LNCaP clone FGC (cell line): ENCODE data around the gene PSME2.
"Not testable (repeated sequence)": the region's sequence is repeated elsewhere in the genome, so short reads cannot be mapped to it uniquely, and the experiment has no call there.

ENCODE experiments used
- DNase-seq: peaks from one replicate; pipeline ENCODE4 v3.0.0-alpha.2; 2011; ENCODE audit warnings: low read depth
- H3K4me3 ChIP-seq: 2 replicates; pipeline ENCODE4 v1.5.1; 2011; ENCODE audit warnings: mild to moderate bottlenecking, low read depth, low read length, control low read depth
- TF ChIP-seq, protein P1 (sequence below): IDR thresholded peaks from 2 replicates; pipeline ENCODE4 v1.5.1; 2012; ENCODE audit warnings: mild to moderate bottlenecking; ENCODE audit not compliant: control insufficient read depth, insufficient read depth; ENCODE audit errors: extremely low read depth

The PSME2 gene

DNA sequence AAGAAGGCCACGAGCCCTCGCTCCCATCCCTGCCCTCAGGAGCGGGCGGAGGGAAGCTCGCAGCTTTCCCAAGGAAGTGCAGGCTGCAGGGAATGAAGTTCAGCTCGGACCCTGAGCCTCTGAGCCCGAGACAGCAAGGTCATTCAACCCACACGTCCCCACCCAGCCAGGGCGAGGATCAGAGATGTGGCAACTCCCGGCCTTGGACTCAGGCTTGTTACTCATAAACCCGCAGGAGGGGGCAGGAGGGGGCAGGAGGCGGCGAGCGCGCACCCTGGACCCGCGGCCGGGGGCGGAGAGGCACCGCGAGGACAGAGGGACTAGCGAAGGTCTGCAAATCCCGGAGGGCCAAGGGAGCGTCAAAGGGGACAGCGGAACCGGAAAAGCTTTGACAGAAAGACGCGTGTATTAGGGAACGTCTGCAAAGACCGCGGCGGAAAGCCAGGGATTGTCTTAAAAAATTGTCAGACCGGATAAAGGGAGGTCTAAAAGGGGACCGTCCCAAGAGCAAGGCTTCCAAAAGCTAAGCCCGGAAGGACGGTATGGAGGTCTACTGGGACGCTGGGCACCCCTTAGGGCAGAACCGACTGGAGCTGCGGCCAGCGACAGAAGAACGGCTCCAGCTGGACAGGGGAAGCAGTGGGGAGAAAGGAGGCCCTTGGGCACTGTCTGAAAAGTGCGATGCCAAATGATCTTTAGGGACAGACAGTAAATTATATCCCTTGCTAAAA is 32.4 kb downstream of the PSME2 start:
- TF ChIP-seq, protein P1, sequence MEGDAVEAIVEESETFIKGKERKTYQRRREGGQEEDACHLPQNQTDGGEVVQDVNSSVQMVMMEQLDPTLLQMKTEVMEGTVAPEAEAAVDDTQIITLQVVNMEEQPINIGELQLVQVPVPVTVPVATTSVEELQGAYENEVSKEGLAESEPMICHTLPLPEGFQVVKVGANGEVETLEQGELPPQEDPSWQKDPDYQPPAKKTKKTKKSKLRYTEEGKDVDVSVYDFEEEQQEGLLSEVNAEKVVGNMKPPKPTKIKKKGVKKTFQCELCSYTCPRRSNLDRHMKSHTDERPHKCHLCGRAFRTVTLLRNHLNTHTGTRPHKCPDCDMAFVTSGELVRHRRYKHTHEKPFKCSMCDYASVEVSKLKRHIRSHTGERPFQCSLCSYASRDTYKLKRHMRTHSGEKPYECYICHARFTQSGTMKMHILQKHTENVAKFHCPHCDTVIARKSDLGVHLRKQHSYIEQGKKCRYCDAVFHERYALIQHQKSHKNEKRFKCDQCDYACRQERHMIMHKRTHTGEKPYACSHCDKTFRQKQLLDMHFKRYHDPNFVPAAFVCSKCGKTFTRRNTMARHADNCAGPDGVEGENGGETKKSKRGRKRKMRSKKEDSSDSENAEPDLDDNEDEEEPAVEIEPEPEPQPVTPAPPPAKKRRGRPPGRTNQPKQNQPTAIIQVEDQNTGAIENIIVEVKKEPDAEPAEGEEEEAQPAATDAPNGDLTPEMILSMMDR: no peak
- peak overlapping the region; percentile 82 for H3K4me3 ChIP-seq
- DNase-seq: peak; percentile 85

DNA sequence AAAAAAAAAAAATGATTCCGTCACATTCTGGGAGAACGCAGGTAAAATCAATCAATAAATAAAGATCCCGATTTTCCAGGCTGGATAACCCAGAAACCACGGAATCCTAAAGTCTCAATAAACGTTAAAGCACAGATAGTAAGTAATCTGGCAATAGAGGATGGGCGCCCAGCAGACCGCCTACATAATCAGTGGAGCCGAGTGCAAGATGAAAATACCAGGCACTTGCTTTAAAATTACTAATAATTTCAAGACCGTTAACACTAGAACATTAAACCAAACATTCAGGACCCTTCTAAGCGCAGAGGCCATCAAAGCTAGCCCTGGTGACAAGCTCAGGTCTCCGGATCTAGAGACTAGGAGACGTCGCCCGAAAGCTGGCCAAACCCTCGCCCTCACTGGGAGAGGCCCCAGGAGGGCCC is 33.0 kb downstream of the PSME2 start:
- DNase-seq: no peak
- TF ChIP-seq, protein P1: no peak
- H3K4me3 ChIP-seq: peak overlapping the region; percentile 82

DNA sequence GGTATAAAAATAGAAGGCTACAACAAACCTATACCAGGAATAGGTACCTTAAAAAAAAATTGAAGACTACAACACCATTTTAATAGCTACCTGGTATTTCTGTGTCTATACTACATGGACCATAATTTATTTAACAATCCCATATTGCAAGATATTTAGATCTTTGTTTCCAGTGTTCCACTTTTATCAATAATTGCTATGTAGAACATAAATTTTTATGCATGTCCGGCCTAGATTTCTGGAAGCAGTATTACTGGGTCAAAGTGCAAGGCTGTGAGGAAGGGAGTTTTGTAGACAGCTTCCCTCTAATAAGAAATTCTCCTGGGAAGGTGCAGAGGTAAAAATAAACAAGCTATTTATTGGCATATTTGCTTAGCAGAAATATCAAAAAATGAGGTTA is 35.9 kb downstream of the PSME2 start:
- H3K4me3 ChIP-seq: no peak overlapping the region
- DNase-seq: no peak
- TF ChIP-seq, protein P1: no peak

DNA sequence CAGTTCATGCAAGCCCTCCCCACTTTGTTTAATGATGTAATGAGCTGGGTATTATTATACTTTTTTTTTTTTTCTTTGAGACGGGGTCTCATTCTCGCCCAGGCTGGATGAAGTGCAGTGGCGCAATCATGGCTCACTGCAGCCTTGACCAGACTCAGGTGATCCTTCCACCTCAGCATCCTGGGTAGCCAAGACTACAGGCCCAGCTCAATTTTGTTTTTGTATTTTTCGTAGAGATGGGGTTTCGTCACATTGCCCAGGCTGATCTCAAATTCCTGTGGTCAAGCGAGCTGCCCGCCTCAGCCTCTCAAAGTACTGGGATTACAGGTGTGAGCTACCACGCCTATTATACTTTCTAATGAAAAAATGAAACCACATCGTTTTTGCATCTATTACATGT is 36.4 kb downstream of the PSME2 start:
- DNase-seq: no peak
- no peak overlapping the region for H3K4me3 ChIP-seq
- TF ChIP-seq, protein P1: no peak

DNA sequence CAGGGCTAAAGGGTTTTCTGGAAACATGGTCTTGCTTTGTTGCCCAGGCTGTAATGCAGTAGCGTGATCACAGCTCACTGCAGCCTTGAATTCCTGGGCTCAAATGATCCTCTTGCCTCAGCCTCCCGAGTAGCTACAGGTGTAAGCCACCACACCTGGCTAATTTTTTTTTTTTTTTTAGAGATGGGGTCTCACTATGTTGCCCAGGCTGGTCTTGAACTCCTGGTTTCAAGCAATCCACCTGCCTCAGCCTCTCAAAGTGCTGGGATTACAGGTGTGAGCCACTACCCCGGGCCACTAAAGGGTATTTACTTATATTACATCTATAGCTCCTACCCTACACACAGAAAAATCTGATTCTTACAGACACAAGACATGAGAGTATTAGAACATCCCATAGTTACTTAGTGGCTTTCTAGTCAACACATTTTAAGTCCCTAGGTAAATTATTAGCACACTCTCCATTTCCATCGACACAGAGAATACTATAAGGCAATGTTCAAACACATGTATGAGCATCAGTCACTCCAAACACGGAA is 38.0 kb downstream of the PSME2 start:
- TF ChIP-seq, protein P1: no peak
- DNase-seq: no peak

DNA sequence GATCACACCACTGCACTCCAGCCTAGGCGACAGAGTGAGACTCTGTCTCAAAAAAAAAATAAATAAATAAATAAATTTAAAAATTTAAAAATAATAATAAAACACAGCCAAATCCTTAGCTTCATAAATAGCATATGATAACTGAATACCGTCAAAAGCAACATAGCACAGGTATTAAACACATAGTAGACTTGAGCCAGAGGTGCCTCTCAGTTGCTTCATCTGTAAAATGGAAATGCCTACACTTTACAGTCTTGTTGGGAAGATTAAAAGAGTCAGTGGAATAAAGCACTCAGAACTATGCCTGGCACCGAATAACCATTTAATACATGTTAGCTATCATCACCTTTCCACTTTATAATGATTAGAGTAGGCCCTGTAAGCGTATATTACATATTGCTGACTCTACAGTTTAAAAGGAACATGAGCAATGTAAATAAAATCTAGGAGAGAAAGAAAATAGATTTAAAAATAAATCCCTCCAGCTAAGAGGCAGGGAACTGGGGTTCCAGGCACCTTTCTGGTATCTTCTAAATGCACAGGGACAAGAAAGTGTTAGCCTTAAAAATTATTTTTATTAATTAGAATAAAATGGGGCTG is 39.6 kb downstream of the PSME2 start:
- no peak for DNase-seq
- H3K4me3 ChIP-seq: no peak overlapping the region
- TF ChIP-seq, protein P1: no peak

More for the DNA sequence above, 38.0 kb downstream of the PSME2 start:
- H3K4me3 ChIP-seq: no peak overlapping the region

DNA sequence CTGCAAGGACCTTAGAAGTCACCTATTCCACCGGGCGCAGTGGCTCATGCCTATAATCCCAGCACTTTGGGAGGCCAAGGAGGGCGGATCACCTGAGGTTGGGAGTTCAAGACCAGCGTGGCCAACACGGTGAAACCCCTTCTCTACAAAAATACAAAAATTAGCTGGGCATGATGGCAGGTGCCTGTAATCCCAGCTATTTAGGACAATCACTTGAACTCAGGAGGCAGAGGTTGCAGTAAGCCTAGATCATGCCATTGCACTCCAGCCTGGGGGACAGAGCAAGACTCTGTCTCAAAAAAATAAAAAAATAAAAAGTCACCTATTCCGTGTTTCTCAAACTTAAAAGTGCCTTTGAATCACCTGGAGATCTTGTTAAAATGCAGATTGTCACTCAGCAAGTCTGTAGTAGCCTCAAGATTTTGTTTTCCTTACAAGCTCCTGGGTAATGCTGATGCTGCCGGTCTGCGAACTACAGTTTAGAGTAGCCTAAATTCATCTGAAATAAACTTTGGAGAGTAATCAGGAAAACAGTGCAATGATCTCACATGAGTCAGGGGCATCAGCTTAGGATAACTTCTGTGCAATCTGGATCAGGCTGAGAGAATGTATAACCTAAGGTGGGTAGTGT is 40.7 kb downstream of the PSME2 start:
- not testable (repeated sequence) for H3K4me3 ChIP-seq, DNase-seq
